Tibial nerve (tissue), 4 donors: ENCODE results near the gene SHANK3.

Source experiments
- CTCF ChIP-seq, 5 experiments: fragments of 200-600 bp in 3 of 5; fragments of 450-650 bp in 2 of 5; sonication (generic) in 3 of 5; IDR thresholded peaks; one replicate each; pipeline ENCODE4 v1.5.1; 2016 to 2019; ENCODE audit warnings: antibody characterized with exemption in 5 of 5, mild to moderate bottlenecking in 3 of 5, moderate library complexity in 2 of 5
- EP300 ChIP-seq, 2 donors: sonication (generic); formaldehyde crosslinking; IDR thresholded peaks; one replicate each; pipeline ENCODE4 v1.6.1; 2017; ENCODE audit warnings: antibody characterized with exemption in 2 of 2, mild to moderate bottlenecking in 1 of 2
- POLR2A ChIP-seq, 2 donors: fragments of 450-650 bp; IDR thresholded peaks; one replicate each; pipeline ENCODE4 v1.6.1; 2017; ENCODE audit warnings: antibody characterized with exemption in 2 of 2, mild to moderate bottlenecking in 2 of 2, moderate library complexity in 2 of 2

GRCh38 chr22:50710221-50710620, 37.6 kb downstream of the SHANK3 start:
- TF ChIP-seq CTCF (IDR thresholded peaks at IDR 0.05) (no peak), POLR2A (IDR thresholded peaks at IDR 0.05) (no peak), EP300 (IDR thresholded peaks at IDR 0.05) (no peak)
